ENCODE data around the gene NPIPA5. TPM values are rescaled to one million over a fixed set of nuclear protein-coding genes. Genes with fewer than 3 reads are reported as not detected.
"Not testable (repeated sequence)": the region's sequence is repeated elsewhere in the genome, so short reads cannot be mapped to it uniquely, and the experiment has no call there.

The NPIPA5 gene
- total RNA-seq, 2 experiments from 2014 or later: 0.74 to 1.0 TPM

DNA sequence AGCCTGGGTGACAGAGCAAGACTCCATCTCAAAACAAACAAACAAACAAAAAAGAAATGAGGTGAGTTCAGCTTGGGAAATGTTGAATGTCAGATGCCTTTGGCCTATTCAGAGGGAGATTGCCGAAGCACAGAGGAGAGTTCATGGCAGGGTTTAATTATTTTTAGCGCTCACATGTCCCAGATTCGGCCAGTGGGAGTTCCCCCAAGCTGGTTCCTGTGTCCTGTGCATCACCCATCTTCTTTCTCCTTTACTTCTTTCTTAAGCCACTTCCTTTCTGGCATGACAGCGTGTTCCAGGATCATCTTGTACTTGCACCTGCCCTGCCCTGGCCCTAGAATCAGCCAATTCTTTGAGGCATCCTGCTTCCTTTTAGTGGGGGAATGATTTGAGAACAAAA lies 26.7 kb upstream of the NPIPA5 start:
- ChIA-PET POLR2A (no interaction called here), CTCF (no interaction called here)
- Mint-ChIP-seq H3K27me3 (no peaks in the 10 kb centered on the region), H3K36me3 (ENCODE audit: low read depth) (no peaks in the 10 kb centered on the region), H3K4me1 (ENCODE audit: low read depth) (no peaks in the 10 kb centered on the region), H3K27ac (no peak overlapping the region), H3K9me3 (no peaks in the 10 kb centered on the region), H3K4me3 (no peak overlapping the region)
- ATAC-seq (ENCODE audit: poor library complexity) (no peak), DNase-seq (no peak)
- no peaks in the 10 kb centered on the region for H3K27me3 ChIP-seq (ENCODE audit: control insufficient read depth in 1 of 2, insufficient read depth in 2 of 2, low read length in 2 of 2)
- no peaks in the 10 kb centered on the region for H3K4me1 ChIP-seq (ENCODE audit: insufficient read depth, low read length)
- TF ChIP-seq, protein P1, sequence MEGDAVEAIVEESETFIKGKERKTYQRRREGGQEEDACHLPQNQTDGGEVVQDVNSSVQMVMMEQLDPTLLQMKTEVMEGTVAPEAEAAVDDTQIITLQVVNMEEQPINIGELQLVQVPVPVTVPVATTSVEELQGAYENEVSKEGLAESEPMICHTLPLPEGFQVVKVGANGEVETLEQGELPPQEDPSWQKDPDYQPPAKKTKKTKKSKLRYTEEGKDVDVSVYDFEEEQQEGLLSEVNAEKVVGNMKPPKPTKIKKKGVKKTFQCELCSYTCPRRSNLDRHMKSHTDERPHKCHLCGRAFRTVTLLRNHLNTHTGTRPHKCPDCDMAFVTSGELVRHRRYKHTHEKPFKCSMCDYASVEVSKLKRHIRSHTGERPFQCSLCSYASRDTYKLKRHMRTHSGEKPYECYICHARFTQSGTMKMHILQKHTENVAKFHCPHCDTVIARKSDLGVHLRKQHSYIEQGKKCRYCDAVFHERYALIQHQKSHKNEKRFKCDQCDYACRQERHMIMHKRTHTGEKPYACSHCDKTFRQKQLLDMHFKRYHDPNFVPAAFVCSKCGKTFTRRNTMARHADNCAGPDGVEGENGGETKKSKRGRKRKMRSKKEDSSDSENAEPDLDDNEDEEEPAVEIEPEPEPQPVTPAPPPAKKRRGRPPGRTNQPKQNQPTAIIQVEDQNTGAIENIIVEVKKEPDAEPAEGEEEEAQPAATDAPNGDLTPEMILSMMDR (IDR thresholded peaks at IDR 0.05): no peak
- no peak overlapping the region for H3K4me3 ChIP-seq (ENCODE audit: low read length)
- H3K36me3 ChIP-seq (ENCODE audit: insufficient read depth, low read length): no peaks in the 10 kb centered on the region
- intact Hi-C loops (cut with DNase I, micrococcal nuclease): no loop called here
- H3K9me3 ChIP-seq (ENCODE audit: control insufficient read depth in 1 of 2, insufficient read depth in 1 of 2, low read length in 2 of 2): no peaks in the 10 kb centered on the region
- no peak overlapping the region for H3K27ac ChIP-seq (ENCODE audit: low read depth in 1 of 2, low read length in 2 of 2)

DNA sequence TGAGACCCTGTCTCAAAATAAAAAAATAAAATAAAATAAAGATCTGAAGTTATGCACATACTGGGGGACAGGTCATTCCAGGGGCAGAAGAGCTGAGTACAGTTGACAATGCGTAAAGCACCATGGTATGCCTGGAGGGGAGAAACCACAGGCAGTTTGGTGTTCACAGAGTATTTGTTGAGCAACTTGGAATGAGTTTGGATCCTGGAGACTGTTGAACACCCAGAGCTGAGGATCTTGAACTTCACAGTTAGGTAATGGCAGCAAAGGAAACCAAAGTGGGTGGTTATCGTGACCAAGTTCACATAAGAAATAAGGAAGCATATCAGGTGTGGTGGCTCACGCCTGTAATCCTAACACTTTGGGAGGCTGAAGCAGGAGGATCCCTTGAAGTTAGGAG lies 26.0 kb upstream of the NPIPA5 start:
- H3K27ac ChIP-seq (ENCODE audit: low read depth in 1 of 2, low read length in 2 of 2); H3K27ac Mint-ChIP-seq; H3K36me3 Mint-ChIP-seq (ENCODE audit: low read depth); H3K27me3 ChIP-seq (ENCODE audit: control insufficient read depth in 1 of 2, insufficient read depth in 2 of 2, low read length in 2 of 2); DNase-seq; intact Hi-C loops (cut with DNase I, micrococcal nuclease); H3K4me1 ChIP-seq (ENCODE audit: insufficient read depth, low read length); H3K9me3 ChIP-seq (ENCODE audit: control insufficient read depth in 1 of 2, insufficient read depth in 1 of 2, low read length in 2 of 2); ATAC-seq (ENCODE audit: poor library complexity); H3K36me3 ChIP-seq (ENCODE audit: insufficient read depth, low read length); H3K4me1 Mint-ChIP-seq (ENCODE audit: low read depth); H3K27me3 Mint-ChIP-seq; H3K9me3 Mint-ChIP-seq; H3K4me3 ChIP-seq (ENCODE audit: low read length); POLR2A ChIA-PET; H3K4me3 Mint-ChIP-seq; CTCF ChIA-PET: not testable (repeated sequence)

DNA sequence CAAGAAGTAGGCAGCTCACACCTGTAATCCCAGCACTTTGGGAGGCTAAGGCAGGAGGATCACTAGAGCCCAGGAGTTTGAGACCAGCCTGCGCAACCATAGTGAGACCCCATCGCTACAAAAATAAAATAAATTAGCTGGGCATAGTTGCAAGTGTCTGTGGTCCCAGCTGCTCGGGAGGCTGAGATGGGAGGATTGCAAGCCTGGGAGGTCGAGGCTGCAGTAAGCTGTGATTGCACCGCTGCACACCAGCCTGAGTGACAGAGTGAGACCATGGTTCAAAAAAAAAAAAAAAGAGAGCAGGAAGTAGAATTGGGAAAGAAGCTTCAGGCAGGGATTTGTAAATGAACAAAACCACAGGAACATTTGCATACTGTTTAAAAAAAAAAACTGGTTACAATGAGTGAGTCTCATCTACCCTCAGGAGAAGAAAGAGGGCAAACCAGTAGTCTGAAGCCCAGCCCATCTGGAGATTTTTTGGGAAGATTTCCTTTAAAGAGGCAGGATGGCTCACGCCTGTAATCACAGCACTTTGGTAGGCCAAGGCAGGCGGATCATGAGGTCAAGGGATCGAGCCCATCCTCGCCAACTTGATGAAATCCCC lies 25.4 kb upstream of the NPIPA5 start:
- H3K36me3 ChIP-seq (ENCODE audit: insufficient read depth, low read length): no peaks in the 10 kb centered on the region
- Mint-ChIP-seq H3K27me3 (peaks cover 8% of the 10 kb centered on the region), H3K9me3 (no peaks in the 10 kb centered on the region), H3K4me1 (ENCODE audit: low read depth) (no peaks in the 10 kb centered on the region), H3K4me3 (no peak overlapping the region), H3K27ac (no peak overlapping the region), H3K36me3 (ENCODE audit: low read depth) (no peaks in the 10 kb centered on the region)
- no peaks in the 10 kb centered on the region for H3K4me1 ChIP-seq (ENCODE audit: insufficient read depth, low read length)
- H3K27me3 ChIP-seq (ENCODE audit: control insufficient read depth in 1 of 2, insufficient read depth in 2 of 2, low read length in 2 of 2): no peaks in the 10 kb centered on the region
- no peaks in the 10 kb centered on the region for H3K9me3 ChIP-seq (ENCODE audit: control insufficient read depth in 1 of 2, insufficient read depth in 1 of 2, low read length in 2 of 2)
- no peak overlapping the region for H3K4me3 ChIP-seq (ENCODE audit: low read length)
- intact Hi-C loops (cut with DNase I, micrococcal nuclease): no loop called here
- TF ChIP-seq, protein P1 (IDR thresholded peaks at IDR 0.05): no peak
- CTCF ChIA-PET: no interaction called here
- POLR2A ChIA-PET: no interaction called here
- DNase-seq (no peak), ATAC-seq (ENCODE audit: poor library complexity) (no peak)
- no peak overlapping the region for H3K27ac ChIP-seq (ENCODE audit: low read depth in 1 of 2, low read length in 2 of 2)

DNA sequence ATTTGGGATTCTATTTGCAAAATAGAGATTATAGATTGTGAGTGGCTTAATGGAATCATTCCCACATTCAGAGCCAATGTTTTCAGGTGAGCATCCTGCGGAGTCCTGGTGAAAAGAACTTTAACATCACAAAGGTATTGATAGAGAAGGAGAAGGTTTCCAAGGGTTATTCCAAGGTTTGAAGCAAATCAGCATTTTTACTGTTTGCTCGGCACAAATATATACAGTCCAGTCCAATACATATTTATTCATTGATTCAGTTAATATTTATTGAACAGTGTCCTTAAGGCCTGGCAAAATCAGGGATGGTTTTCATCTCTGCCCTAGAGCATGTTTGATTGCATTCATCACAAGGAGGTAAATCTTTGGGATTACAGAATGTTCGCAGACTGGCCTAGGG lies 23.9 kb upstream of the NPIPA5 start:
- no peaks in the 10 kb centered on the region for H3K4me1 ChIP-seq (ENCODE audit: insufficient read depth, low read length)
- H3K27ac Mint-ChIP-seq: no peak overlapping the region
- CTCF ChIA-PET: no interaction called here

DNA sequence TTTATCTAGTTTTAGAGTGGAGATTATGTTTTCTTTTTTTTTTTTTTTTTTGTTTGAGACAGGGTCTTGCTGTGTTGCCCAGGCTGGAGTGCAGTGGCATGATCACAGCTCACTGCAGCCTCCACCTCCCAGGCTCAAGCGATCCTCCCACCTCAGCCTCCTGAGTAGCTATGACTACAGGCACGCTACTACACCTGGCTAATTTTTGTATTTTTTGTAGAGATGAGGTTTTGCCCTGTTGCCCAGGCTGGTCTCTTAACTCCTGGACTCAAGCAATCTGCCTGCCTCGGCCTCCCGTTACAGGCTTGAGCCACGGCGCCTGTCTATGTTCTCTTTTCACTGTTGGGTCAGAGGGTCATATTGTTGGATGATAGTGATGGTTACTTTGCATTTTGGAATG lies 22.2 kb upstream of the NPIPA5 start:
- intact Hi-C loops (cut with DNase I, micrococcal nuclease); H3K27ac ChIP-seq (ENCODE audit: low read depth in 1 of 2, low read length in 2 of 2); H3K4me3 ChIP-seq (ENCODE audit: low read length); POLR2A ChIA-PET; H3K27me3 ChIP-seq (ENCODE audit: control insufficient read depth in 1 of 2, insufficient read depth in 2 of 2, low read length in 2 of 2); H3K27ac Mint-ChIP-seq; H3K4me3 Mint-ChIP-seq; CTCF ChIA-PET; H3K36me3 Mint-ChIP-seq (ENCODE audit: low read depth); H3K9me3 ChIP-seq (ENCODE audit: control insufficient read depth in 1 of 2, insufficient read depth in 1 of 2, low read length in 2 of 2); H3K9me3 Mint-ChIP-seq; ATAC-seq (ENCODE audit: poor library complexity); DNase-seq; H3K4me1 Mint-ChIP-seq (ENCODE audit: low read depth); H3K36me3 ChIP-seq (ENCODE audit: insufficient read depth, low read length); H3K4me1 ChIP-seq (ENCODE audit: insufficient read depth, low read length): not testable (repeated sequence)
- peaks cover 25% of the 10 kb centered on the region for H3K27me3 Mint-ChIP-seq

More for the DNA sequence above, 23.9 kb upstream of the NPIPA5 start:
- Mint-ChIP-seq H3K36me3 (ENCODE audit: low read depth) (no peaks in the 10 kb centered on the region), H3K9me3 (no peaks in the 10 kb centered on the region), H3K4me1 (ENCODE audit: low read depth) (no peaks in the 10 kb centered on the region), H3K4me3 (no peak overlapping the region), H3K27me3 (peaks cover 20% of the 10 kb centered on the region)
- ATAC-seq (ENCODE audit: poor library complexity) (no peak), DNase-seq (no peak)
- Histone ChIP-seq H3K36me3 (ENCODE audit: insufficient read depth, low read length) (no peaks in the 10 kb centered on the region), H3K27me3 (ENCODE audit: control insufficient read depth in 1 of 2, insufficient read depth in 2 of 2, low read length in 2 of 2) (peaks cover 0 to 6% of the 10 kb centered on the region in 2 experiments), H3K9me3 (ENCODE audit: control insufficient read depth in 1 of 2, insufficient read depth in 1 of 2, low read length in 2 of 2) (no peaks in the 10 kb centered on the region), H3K27ac (ENCODE audit: low read depth in 1 of 2, low read length in 2 of 2) (no peak overlapping the region), H3K4me3 (ENCODE audit: low read length) (no peak overlapping the region)
- POLR2A ChIA-PET: no interaction called here
- intact Hi-C loops (cut with DNase I, micrococcal nuclease): no loop called here
- TF ChIP-seq, protein P1 (IDR thresholded peaks at IDR 0.05): no peak
